Measurements from ENCODE around the gene ULK4.
"Not testable (repeated sequence)": the region's sequence is repeated elsewhere in the genome, so short reads cannot be mapped to it uniquely, and the experiment has no call there.

ULK4 gene

GRCh38 chr3:41769106-41769505 is 192.8 kb downstream of the ULK4 start:
- H3K27ac ChIP-seq (ENCODE audit: low read length), result no peak overlapping the region
- no peak for ATAC-seq (ENCODE audit: insufficient read depth, low read depth)
- TF ChIP-seq EZH2 (IDR thresholded peaks at IDR 0.05; ENCODE audit: borderline replicate concordance, low read depth, low read length, severe bottlenecking) (no peak), CTCF (IDR thresholded peaks at IDR 0.05; ENCODE audit: borderline replicate concordance, extremely low read depth, low read length, poor library complexity, severe bottlenecking) (no peak)
- H3K36me3 ChIP-seq (ENCODE audit: insufficient read depth, low read length), result no peaks in the 10 kb centered on the region
- H3K4me3 ChIP-seq (ENCODE audit: low read depth in 1 of 2, low read length in 2 of 2), result no peak overlapping the region
- H2AFZ ChIP-seq (ENCODE audit: low read depth, low read length), result no peak overlapping the region
- no peaks in the 10 kb centered on the region for H3K9me3 ChIP-seq (ENCODE audit: insufficient read depth, low read length, severe bottlenecking)
- no peak for DNase-seq
- H3K4me1 ChIP-seq (ENCODE audit: insufficient read depth, low read length), result no peaks in the 10 kb centered on the region
- no peaks in the 10 kb centered on the region for H3K79me2 ChIP-seq (ENCODE audit: insufficient read depth, low read length)
- no peaks in the 10 kb centered on the region for H4K20me1 ChIP-seq (ENCODE audit: insufficient read depth, low read length)
- no peaks in the 10 kb centered on the region for H3K27me3 ChIP-seq (ENCODE audit: insufficient read depth, low read length, poor library complexity)
- H3K9ac ChIP-seq (ENCODE audit: low read depth, low read length), result no peak overlapping the region
- no peak overlapping the region for H3K4me2 ChIP-seq (ENCODE audit: insufficient read depth, low read length)

GRCh38 chr3:41768363-41768762 is 193.5 kb downstream of the ULK4 start:
- no peaks in the 10 kb centered on the region for H3K36me3 ChIP-seq (ENCODE audit: insufficient read depth, low read length)
- TF ChIP-seq CTCF (IDR thresholded peaks at IDR 0.05; ENCODE audit: borderline replicate concordance, extremely low read depth, low read length, poor library complexity, severe bottlenecking) (no peak), EZH2 (IDR thresholded peaks at IDR 0.05; ENCODE audit: borderline replicate concordance, low read depth, low read length, severe bottlenecking) (no peak)
- no peak for DNase-seq
- H3K4me2 ChIP-seq (ENCODE audit: insufficient read depth, low read length), result no peak overlapping the region
- H3K79me2 ChIP-seq (ENCODE audit: insufficient read depth, low read length), result no peaks in the 10 kb centered on the region
- no peaks in the 10 kb centered on the region for H3K4me1 ChIP-seq (ENCODE audit: insufficient read depth, low read length)
- H3K27ac ChIP-seq (ENCODE audit: low read length), result no peak overlapping the region
- no peak overlapping the region for H3K4me3 ChIP-seq (ENCODE audit: low read depth in 1 of 2, low read length in 2 of 2)
- no peak overlapping the region for H3K9ac ChIP-seq (ENCODE audit: low read depth, low read length)
- ATAC-seq (ENCODE audit: insufficient read depth, low read depth), result no peak
- no peaks in the 10 kb centered on the region for H4K20me1 ChIP-seq (ENCODE audit: insufficient read depth, low read length)
- H3K9me3 ChIP-seq (ENCODE audit: insufficient read depth, low read length, severe bottlenecking), result no peaks in the 10 kb centered on the region
- H3K27me3 ChIP-seq (ENCODE audit: insufficient read depth, low read length, poor library complexity), result no peaks in the 10 kb centered on the region
- H2AFZ ChIP-seq (ENCODE audit: low read depth, low read length), result no peak overlapping the region

GRCh38 chr3:41762867-41763266 is 199.0 kb downstream of the ULK4 start:
- H3K4me1 ChIP-seq (ENCODE audit: insufficient read depth, low read length); H3K79me2 ChIP-seq (ENCODE audit: insufficient read depth, low read length); H3K27ac ChIP-seq (ENCODE audit: low read length); ATAC-seq (ENCODE audit: insufficient read depth, low read depth); H2AFZ ChIP-seq (ENCODE audit: low read depth, low read length); H3K4me2 ChIP-seq (ENCODE audit: insufficient read depth, low read length); H3K9ac ChIP-seq (ENCODE audit: low read depth, low read length); H3K27me3 ChIP-seq (ENCODE audit: insufficient read depth, low read length, poor library complexity); H3K9me3 ChIP-seq (ENCODE audit: insufficient read depth, low read length, severe bottlenecking); DNase-seq; H3K4me3 ChIP-seq (ENCODE audit: low read depth in 1 of 2, low read length in 2 of 2); H3K36me3 ChIP-seq (ENCODE audit: insufficient read depth, low read length); H4K20me1 ChIP-seq (ENCODE audit: insufficient read depth, low read length): not testable (repeated sequence)

GRCh38 chr3:41753651-41754050 is 208.3 kb downstream of the ULK4 start:
- H3K4me1 ChIP-seq (ENCODE audit: insufficient read depth, low read length), result peaks cover 7% of the 10 kb centered on the region; the same call in 1 of the 2 replicates
- ATAC-seq (ENCODE audit: insufficient read depth, low read depth) (no peak), DNase-seq (no peak)
- H2AFZ ChIP-seq (ENCODE audit: low read depth, low read length), result no peak overlapping the region
- H3K4me3 ChIP-seq (ENCODE audit: low read depth in 1 of 2, low read length in 2 of 2), result no peak overlapping the region
- no peaks in the 10 kb centered on the region for H4K20me1 ChIP-seq (ENCODE audit: insufficient read depth, low read length)
- H3K36me3 ChIP-seq (ENCODE audit: insufficient read depth, low read length), result no peaks in the 10 kb centered on the region
- H3K79me2 ChIP-seq (ENCODE audit: insufficient read depth, low read length), result no peaks in the 10 kb centered on the region
- no peak overlapping the region for H3K4me2 ChIP-seq (ENCODE audit: insufficient read depth, low read length)
- no peak overlapping the region for H3K9ac ChIP-seq (ENCODE audit: low read depth, low read length)
- no peaks in the 10 kb centered on the region for H3K9me3 ChIP-seq (ENCODE audit: insufficient read depth, low read length, severe bottlenecking)
- no peak overlapping the region for H3K27ac ChIP-seq (ENCODE audit: low read length)
- H3K27me3 ChIP-seq (ENCODE audit: insufficient read depth, low read length, poor library complexity), result no peaks in the 10 kb centered on the region
- TF ChIP-seq CTCF (IDR thresholded peaks at IDR 0.05; ENCODE audit: borderline replicate concordance, extremely low read depth, low read length, poor library complexity, severe bottlenecking) (no peak), EZH2 (IDR thresholded peaks at IDR 0.05; ENCODE audit: borderline replicate concordance, low read depth, low read length, severe bottlenecking) (no peak)

All from DND-41 (cell line).